H1 (cell line): ENCODE data around the gene WNT3A. TPM values are rescaled to one million over a fixed set of nuclear protein-coding genes. Genes with fewer than 3 reads are reported as not detected.

Experiments used
- POLR2A ChIP-seq, 2 experiments: IDR thresholded peaks; 1 replicate in 1 of 2; 2 replicates in 1 of 2; pipeline ENCODE4 v1.6.1; 2011; ENCODE audit warnings: low read depth in 2 of 2, low read length in 2 of 2, mild to moderate bottlenecking in 2 of 2; ENCODE audit errors: control extremely low read depth in 1 of 2
- SIRT6 ChIP-seq: IDR thresholded peaks from one replicate; pipeline ENCODE4 v1.7.1; 2012; ENCODE audit warnings: low read length, inconsistent platforms
- TAF1 ChIP-seq: IDR thresholded peaks from 2 replicates; pipeline ENCODE4 v1.6.1; 2011; ENCODE audit warnings: mild to moderate bottlenecking, low read depth, low read length
- polyA plus RNA-seq, 7 experiments: library from polyadenylated mRNA; depleted of rRNA in 3 of 7; stranded (reverse) in 5 of 7; unstranded in 2 of 7; fragments of >200 nt in 5 of 7; fragments of 200-250 nt in 2 of 7; gene quantifications; 1 replicate in 5 of 7; 2 replicates in 1 of 7; 4 replicates in 1 of 7; pipeline versions ENCODE4 v1.2.1 to v1.2.3, GENCODE V29; 2011 to 2013; ENCODE audit warnings: missing spikeins in 2 of 7, mixed read lengths in 2 of 7
- total RNA-seq: library from RNA; stranded (reverse); fragmentation: NEBNext Ultra II Directional; extraction: Animal tissue kit (Norgen Biotek cat#: 25700); gene quantifications from 2 replicates; pipeline ENCODE4 v1.2.1, GENCODE V29; 2021

Gene WNT3A
- total and polyA plus RNA-seq, 2 of the 8 experiments (the other 6 are each of a cell fraction or from before 2014, with no cell fraction given) = 0.08 to 0.19 TPM

- TF ChIP-seq SIRT6 (no peak), TAF1 (no peak), POLR2A (IDR thresholded peaks at IDR 0.05; ENCODE audit: control extremely low read depth in 1 of 2, low read depth in 2 of 2, low read length in 2 of 2) (no peak)
Measured at GRCh38 chr1:228043281-228043848, 36.6 kb downstream of the WNT3A start (continued).
